ENCODE data around the gene F13A1.

F13A1 gene

GRCh38 chr6:6191476-6191875, 129.0 kb downstream of the F13A1 start:
- no peak for DNase-seq

- DNase-seq, result no peak
Measured at GRCh38 chr6:6180684-6181083, 139.8 kb downstream of the F13A1 start.

- peak; percentile 49 to 90 for DNase-seq
Measured at GRCh38 chr6:6179858-6180623, 140.4 kb downstream of the F13A1 start.

GRCh38 chr6:6178795-6179194, 141.7 kb downstream of the F13A1 start:
- no peak for DNase-seq

- DNase-seq, result no peak
Measured at GRCh38 chr6:6177754-6178153, 142.7 kb downstream of the F13A1 start.

GRCh38 chr6:6176586-6177228, 143.8 kb downstream of the F13A1 start:
- no peak for DNase-seq

GRCh38 chr6:6176127-6176526, 144.3 kb downstream of the F13A1 start:
- no peak for DNase-seq

- DNase-seq, result no peak
Measured at GRCh38 chr6:6169141-6169540, 151.3 kb downstream of the F13A1 start.

GRCh38 chr6:6166064-6166463, 154.4 kb downstream of the F13A1 start:
- DNase-seq, result no peak

GRCh38 chr6:6164367-6164766, 156.1 kb downstream of the F13A1 start:
- DNase-seq, result no peak

GRCh38 chr6:6154335-6154734, 166.1 kb downstream of the F13A1 start:
- DNase-seq, result no peak

- no peak for DNase-seq
Measured at GRCh38 chr6:6152060-6152459, 168.4 kb downstream of the F13A1 start.

- DNase-seq, result no peak
Measured at GRCh38 chr6:6148192-6148815, 172.2 kb downstream of the F13A1 start.

GRCh38 chr6:6131492-6132109, 188.9 kb downstream of the F13A1 start:
- DNase-seq, result peak in 1 of 2 experiments; percentile 18

- DNase-seq, result no peak
Measured at GRCh38 chr6:6125495-6125894, 195.0 kb downstream of the F13A1 start.

GRCh38 chr6:6123803-6124202, 196.7 kb downstream of the F13A1 start:
- DNase-seq, result no peak

- no peak for DNase-seq
Measured at GRCh38 chr6:6121943-6122342, 198.5 kb downstream of the F13A1 start.

GRCh38 chr6:6105472-6106036, 214.9 kb downstream of the F13A1 start:
- peak in 1 of 2 experiments; percentile 13 for DNase-seq
